Activated T-helper 1 cell treated with anti-CD3 and anti-CD28 coated beads, Interleukin-12 subunit alpha, Interleukin-12 subunit beta, Interleukin-2, Interleukin-4 antibody, amounts not matched to agents 30 ng/mL and 10 ng/mL and 1 ng/mL, durations not matched to agents 14 hours and 24 hours and 36 hours (primary cell): ENCODE results near the gene ACSL3. TPM values are rescaled to one million over a fixed set of nuclear protein-coding genes. Genes with fewer than 3 reads are reported as not detected.

Source experiments
- DNase-seq: peaks from one replicate; pipeline ENCODE4 v3.0.0; 2021; ENCODE audit warnings: low spot score
- H3K27ac Mint-ChIP-seq: one replicate; pipeline ENCODE4 v1.8.0; 2021; ENCODE audit warnings: mild to moderate bottlenecking, mixed read lengths
- H3K27me3 Mint-ChIP-seq: one replicate; pipeline ENCODE4 v1.8.0; 2022; ENCODE audit warnings: mild to moderate bottlenecking, moderate library complexity, mixed read lengths; ENCODE audit not compliant: insufficient read depth
- H3K36me3 Mint-ChIP-seq: one replicate; pipeline ENCODE4 v1.8.0; 2021; ENCODE audit warnings: low read depth, mixed read lengths
- H3K4me1 Mint-ChIP-seq: one replicate; pipeline ENCODE4 v1.8.0; 2021; ENCODE audit warnings: low read depth, mixed read lengths
- H3K4me3 Mint-ChIP-seq: one replicate; pipeline ENCODE4 v1.8.0; 2021; ENCODE audit warnings: mild to moderate bottlenecking, moderate library complexity, mixed read lengths
- H3K9me3 Mint-ChIP-seq: one replicate; pipeline ENCODE4 v1.8.0; 2021; ENCODE audit warnings: mixed read lengths
- intact Hi-C: fragments of 100-400 bp; cut with micrococcal nuclease; formaldehyde crosslinking; loops from one replicate; pipeline ENCODE4 v1.15.1; 2024
- total RNA-seq: library from RNA; stranded (reverse); gene quantifications from 2 replicates; pipeline ENCODE4 v1.2.3, GENCODE V29; 2022

The ACSL3 gene
- total RNA-seq, 1 donor from 2014 or later: 75.4 TPM

DNA sequence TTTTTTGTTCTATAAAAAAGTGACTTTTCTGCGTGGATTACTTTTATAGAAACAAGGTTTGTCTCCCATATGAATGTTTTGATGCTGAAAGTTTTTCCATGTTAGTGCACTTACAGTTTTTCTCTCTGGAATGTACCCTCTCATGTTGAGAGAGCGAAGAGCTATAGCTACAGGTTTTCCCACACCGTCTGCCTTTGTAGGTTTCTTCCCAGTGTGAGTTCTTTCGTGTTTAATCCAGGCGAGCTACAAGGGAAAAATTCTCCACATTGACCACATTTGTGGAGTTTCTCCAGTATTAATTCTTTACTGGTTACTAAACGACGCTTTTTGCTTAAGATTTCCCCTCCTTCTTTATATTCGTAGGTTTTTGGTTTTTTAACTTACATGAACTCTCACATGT, 85.1 kb downstream of the ACSL3 start:
- H3K27me3 Mint-ChIP-seq: peaks cover 13% of the 10 kb centered on the region
- H3K4me1 Mint-ChIP-seq: peaks cover 14% of the 10 kb centered on the region
- no peak overlapping the region for H3K27ac Mint-ChIP-seq
- no peaks in the 10 kb centered on the region for H3K9me3 Mint-ChIP-seq
- no peaks in the 10 kb centered on the region for H3K36me3 Mint-ChIP-seq
- intact Hi-C loops: no loop called here
- no peak overlapping the region for H3K4me3 Mint-ChIP-seq
- no peak for DNase-seq

- H3K4me1 Mint-ChIP-seq: peaks cover 14% of the 10 kb centered on the region
- H3K27ac Mint-ChIP-seq: no peak overlapping the region
- no peaks in the 10 kb centered on the region for H3K36me3 Mint-ChIP-seq
- DNase-seq: no peak
- intact Hi-C loops: no loop called here
- H3K27me3 Mint-ChIP-seq: peaks cover 15% of the 10 kb centered on the region
- H3K9me3 Mint-ChIP-seq: no peaks in the 10 kb centered on the region
- H3K4me3 Mint-ChIP-seq: no peak overlapping the region
Observed at GRCh38 chr2:222946700-222947287, 86.0 kb downstream of the ACSL3 start.

GRCh38 chr2:222949073-222949472, 88.2 kb downstream of the ACSL3 start:
- intact Hi-C loops: no loop called here
- no peak for DNase-seq
- Mint-ChIP-seq H3K4me1 (peaks cover 4% of the 10 kb centered on the region), H3K9me3 (no peaks in the 10 kb centered on the region), H3K27ac (no peak overlapping the region), H3K27me3 (peaks cover 15% of the 10 kb centered on the region), H3K4me3 (no peak overlapping the region), H3K36me3 (no peaks in the 10 kb centered on the region)

DNA sequence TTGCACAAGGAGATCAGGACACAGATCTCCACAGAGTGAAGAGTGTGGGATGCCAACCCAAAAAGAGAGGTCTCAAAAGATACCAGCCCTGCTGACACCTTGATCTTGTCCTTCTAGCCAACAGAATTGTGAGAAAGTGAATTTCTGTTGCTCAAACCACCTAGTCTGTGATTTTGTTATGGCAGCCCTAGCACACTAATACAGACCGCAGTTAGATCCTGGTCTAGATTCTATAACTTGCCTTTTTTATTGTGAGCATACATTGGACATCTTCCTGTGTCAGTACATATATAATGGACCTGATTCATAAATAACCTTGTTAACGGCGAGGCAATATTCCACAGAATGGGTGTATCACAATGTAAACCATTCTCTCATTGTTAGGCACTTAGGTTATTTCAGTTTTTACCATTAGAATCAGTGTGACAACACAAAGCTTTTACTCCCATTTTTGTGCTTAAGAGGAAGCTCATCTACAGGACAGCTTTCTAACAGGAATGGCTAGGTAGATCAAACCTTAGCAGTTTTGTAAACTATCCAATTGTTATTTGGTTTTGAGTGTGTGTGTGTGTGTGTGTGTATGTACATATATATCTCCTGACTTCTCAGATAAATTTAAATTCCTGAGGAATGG, 89.0 kb downstream of the ACSL3 start:
- Mint-ChIP-seq H3K4me3 (no peak overlapping the region), H3K9me3 (no peaks in the 10 kb centered on the region)
- intact Hi-C loops: no loop called here

DNA sequence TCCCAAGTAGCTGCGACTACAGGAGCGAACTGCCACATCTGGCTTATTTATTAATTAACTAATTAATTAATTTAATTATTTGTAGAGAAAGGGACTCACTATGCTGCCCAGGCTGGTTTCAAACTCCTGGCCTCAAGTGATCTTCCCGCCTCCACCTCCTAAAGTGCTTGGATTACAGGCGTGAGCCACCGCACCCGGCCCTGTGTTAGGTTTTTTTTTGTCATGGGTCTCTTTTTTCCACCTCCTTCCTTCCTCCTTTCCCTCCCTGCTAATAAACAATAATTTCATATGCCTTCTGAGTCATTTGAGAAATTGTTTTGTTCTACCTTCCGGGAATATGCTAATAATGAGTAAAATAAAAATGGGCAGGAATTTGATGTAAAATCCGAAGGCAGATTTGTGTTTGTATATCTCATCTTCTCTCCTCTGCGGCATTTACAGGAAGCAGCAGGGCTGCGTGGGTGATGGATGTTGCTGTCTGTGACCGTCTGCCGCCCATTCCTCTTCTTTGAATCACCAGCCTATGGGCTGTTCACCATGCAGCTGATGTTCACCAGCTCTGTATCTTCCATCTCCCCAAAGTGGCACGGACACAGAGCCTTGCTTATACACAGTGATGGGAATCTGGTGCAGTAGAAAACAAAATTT, 89.9 kb downstream of the ACSL3 start:
- DNase-seq: no peak
- Mint-ChIP-seq H3K4me1 (no peaks in the 10 kb centered on the region), H3K4me3 (no peak overlapping the region), H3K27me3 (peaks cover 15% of the 10 kb centered on the region), H3K9me3 (no peaks in the 10 kb centered on the region), H3K27ac (no peak overlapping the region), H3K36me3 (no peaks in the 10 kb centered on the region)
- intact Hi-C loops: no loop called here

More for the DNA sequence above, 89.0 kb downstream of the ACSL3 start:
- Mint-ChIP-seq H3K36me3 (no peaks in the 10 kb centered on the region), H3K27me3 (peaks cover 15% of the 10 kb centered on the region), H3K27ac (no peak overlapping the region), H3K4me1 (no peaks in the 10 kb centered on the region)
- no peak for DNase-seq

DNA sequence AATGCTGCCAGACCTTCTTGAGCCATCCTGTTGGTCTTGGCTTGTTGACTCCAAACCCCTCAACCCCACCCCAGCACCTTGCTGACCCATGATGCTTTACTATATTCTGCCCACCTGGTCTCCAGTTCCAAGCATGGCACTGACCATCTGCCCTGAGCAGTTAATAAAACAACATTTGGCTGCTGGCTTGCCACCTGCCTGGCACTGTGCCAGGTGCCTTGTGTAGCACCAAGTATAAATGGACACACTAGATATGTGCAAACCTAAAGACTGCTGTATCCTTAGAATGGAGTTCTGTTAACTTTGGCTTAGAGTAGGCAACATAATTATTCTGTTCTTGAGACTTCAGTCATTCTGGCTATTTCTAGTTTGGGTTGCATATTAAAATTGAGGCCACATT, 91.4 kb downstream of the ACSL3 start:
- no peak for DNase-seq
- Mint-ChIP-seq H3K4me3 (no peak overlapping the region), H3K9me3 (no peaks in the 10 kb centered on the region), H3K27me3 (peaks cover 17% of the 10 kb centered on the region), H3K27ac (no peak overlapping the region), H3K36me3 (no peaks in the 10 kb centered on the region), H3K4me1 (no peaks in the 10 kb centered on the region)
- intact Hi-C loops: no loop called here

GRCh38 chr2:222955008-222955407, 94.2 kb downstream of the ACSL3 start:
- intact Hi-C loops: no loop called here
- Mint-ChIP-seq H3K9me3 (no peaks in the 10 kb centered on the region), H3K27me3 (peaks cover 9% of the 10 kb centered on the region), H3K4me1 (no peaks in the 10 kb centered on the region), H3K27ac (no peak overlapping the region), H3K36me3 (no peaks in the 10 kb centered on the region), H3K4me3 (no peak overlapping the region)
- DNase-seq: no peak

DNA sequence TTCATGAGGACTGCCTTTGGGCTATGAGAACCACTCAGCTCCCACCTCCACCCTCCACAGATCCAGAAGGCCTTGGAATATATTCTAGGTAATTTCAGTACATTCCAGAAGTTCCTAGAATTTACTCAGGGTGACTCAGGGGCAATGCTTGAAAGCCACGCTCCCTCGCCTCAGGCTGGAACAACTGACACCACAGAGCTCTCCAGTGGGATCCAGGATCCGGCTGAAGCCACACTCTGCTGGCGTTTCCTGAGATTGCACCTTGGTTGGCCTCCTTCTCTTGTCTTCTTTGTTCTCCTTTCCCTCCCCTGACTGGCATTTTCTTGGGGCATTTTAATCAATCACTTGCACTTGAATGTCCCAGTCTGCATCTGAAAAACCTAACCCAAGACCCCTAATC, 98.5 kb downstream of the ACSL3 start:
- Mint-ChIP-seq H3K4me1 (no peaks in the 10 kb centered on the region), H3K36me3 (no peaks in the 10 kb centered on the region), H3K27ac (no peak overlapping the region), H3K27me3 (peaks cover 5% of the 10 kb centered on the region), H3K4me3 (no peak overlapping the region), H3K9me3 (no peaks in the 10 kb centered on the region)
- DNase-seq: no peak
- intact Hi-C loops: no loop called here

GRCh38 chr2:222960126-222960525, 99.3 kb downstream of the ACSL3 start:
- H3K27ac Mint-ChIP-seq: no peak overlapping the region

GRCh38 chr2:222963641-222964040, 102.8 kb downstream of the ACSL3 start:
- intact Hi-C loops: no loop called here
- Mint-ChIP-seq H3K27ac (no peak overlapping the region), H3K4me3 (no peak overlapping the region), H3K27me3 (peaks cover 9% of the 10 kb centered on the region), H3K36me3 (no peaks in the 10 kb centered on the region), H3K4me1 (no peaks in the 10 kb centered on the region), H3K9me3 (no peaks in the 10 kb centered on the region)
- no peak for DNase-seq

More at GRCh38 chr2:222960126-222960525, 99.3 kb downstream of the ACSL3 start:
- Mint-ChIP-seq H3K4me3 (no peak overlapping the region), H3K9me3 (no peaks in the 10 kb centered on the region), H3K27me3 (peaks cover 5% of the 10 kb centered on the region), H3K36me3 (no peaks in the 10 kb centered on the region), H3K4me1 (no peaks in the 10 kb centered on the region)
- no peak for DNase-seq
- intact Hi-C loops: no loop called here

DNA sequence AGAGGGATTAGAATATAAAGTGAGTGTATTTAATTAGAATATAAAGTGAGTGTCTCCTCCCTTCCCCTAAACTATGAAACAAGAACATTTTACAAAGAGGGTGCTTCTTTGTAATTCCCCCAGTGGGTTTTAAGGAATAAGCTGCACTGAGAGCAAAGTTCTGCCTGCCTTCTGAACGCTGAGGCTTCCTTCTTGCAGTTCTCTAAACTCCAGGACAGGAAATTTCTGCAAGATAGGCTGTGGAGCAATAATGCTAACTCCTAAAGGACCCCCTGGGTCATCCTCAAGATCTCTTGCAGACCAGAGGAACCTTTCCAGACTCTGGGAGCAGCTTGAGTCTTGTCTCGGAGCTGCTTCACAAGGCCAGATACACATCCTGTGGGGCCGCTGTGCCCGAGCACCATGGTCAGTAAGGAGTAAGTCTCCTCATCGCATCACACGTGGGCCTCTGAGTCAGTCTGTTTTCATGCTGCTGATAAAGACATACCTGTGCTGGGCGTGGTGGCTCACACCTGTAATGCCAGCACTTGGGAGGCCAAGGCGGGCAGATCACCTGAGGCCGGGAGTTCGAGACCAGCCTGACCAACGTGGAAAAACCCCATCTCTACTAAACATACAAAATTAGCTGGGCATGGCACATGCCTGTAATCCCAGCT, 103.7 kb downstream of the ACSL3 start:
- H3K4me1 Mint-ChIP-seq: no peaks in the 10 kb centered on the region
- H3K9me3 Mint-ChIP-seq: no peaks in the 10 kb centered on the region
- no peak for DNase-seq
- no peak overlapping the region for H3K27ac Mint-ChIP-seq
- no peaks in the 10 kb centered on the region for H3K36me3 Mint-ChIP-seq
- intact Hi-C loops: no loop called here
- H3K4me3 Mint-ChIP-seq: no peak overlapping the region
- H3K27me3 Mint-ChIP-seq: peaks cover 8% of the 10 kb centered on the region

DNA sequence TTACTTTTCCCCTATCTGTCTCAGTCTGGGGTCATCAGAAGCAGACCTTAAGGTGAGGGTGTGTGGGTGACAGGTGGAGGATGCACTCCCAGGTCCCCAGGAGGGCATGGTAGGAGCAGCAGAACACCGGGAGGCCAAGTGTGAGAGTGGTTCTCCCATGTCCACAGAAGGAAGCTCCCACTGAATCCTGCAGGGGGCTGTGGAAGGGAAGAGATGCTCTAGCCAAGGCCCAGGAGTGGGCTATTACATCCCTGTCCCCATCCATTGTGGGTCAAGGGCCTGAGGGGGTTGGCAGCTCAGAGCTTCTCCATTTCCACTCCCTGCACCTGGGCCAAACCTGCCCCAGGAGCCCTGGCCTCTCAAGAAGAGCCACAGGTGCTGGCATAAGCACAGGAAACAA, 104.7 kb downstream of the ACSL3 start:
- no peaks in the 10 kb centered on the region for H3K9me3 Mint-ChIP-seq
- intact Hi-C loops: no loop called here
- H3K4me1 Mint-ChIP-seq: no peaks in the 10 kb centered on the region
- no peak for DNase-seq
- H3K4me3 Mint-ChIP-seq: no peak overlapping the region
- peaks cover 6% of the 10 kb centered on the region for H3K27me3 Mint-ChIP-seq
- H3K36me3 Mint-ChIP-seq: no peaks in the 10 kb centered on the region
- no peak overlapping the region for H3K27ac Mint-ChIP-seq

DNA sequence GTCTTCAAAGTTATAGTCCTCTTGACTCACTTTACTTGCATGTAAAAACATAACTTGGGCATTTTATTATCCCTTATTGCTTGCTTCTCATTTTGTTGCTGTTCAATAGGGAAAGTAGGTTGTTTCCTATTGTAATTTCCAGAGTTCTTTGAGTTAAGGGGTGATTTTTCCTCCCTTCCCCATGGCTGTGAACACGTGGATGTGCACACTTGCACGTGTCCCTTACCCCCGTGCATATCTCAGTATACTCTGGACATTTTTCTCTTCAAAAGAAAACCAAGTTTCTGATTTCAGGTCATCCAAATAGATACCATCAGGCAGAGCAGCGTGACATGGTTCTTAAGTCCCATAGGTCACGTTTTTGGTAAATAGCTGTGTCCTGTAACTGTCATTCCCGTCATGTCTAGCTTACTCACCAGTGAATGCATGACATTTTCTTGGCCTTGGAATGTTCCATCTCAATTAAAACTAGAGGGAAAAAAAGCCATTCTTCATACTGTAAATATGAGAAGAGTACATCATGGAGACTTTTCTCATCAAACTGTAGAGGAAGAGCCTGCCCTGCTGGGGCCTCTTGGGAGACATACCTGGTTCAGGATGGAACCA, 107.8 kb downstream of the ACSL3 start:
- DNase-seq: no peak
- H3K4me3 Mint-ChIP-seq: no peak overlapping the region
- H3K27me3 Mint-ChIP-seq: peaks cover 6% of the 10 kb centered on the region
- no peaks in the 10 kb centered on the region for H3K9me3 Mint-ChIP-seq
- intact Hi-C loops: no loop called here
- H3K27ac Mint-ChIP-seq: no peak overlapping the region
- no peaks in the 10 kb centered on the region for H3K4me1 Mint-ChIP-seq
- no peaks in the 10 kb centered on the region for H3K36me3 Mint-ChIP-seq
